Cerebellar cortex (tissue), 1 donor: ENCODE results near the gene SGPP2.

Source experiments
- DNase-seq: peaks from one replicate; pipeline ENCODE4 v3.0.0-alpha.2; 2015; ENCODE audit warnings: low spot score

The SGPP2 gene

GRCh38 chr2:222470802-222471468 is 46.6 kb downstream of the SGPP2 start:
- no peak for DNase-seq

GRCh38 chr2:222477962-222478608 is 53.7 kb downstream of the SGPP2 start:
- DNase-seq = no peak

GRCh38 chr2:222479859-222480258 is 55.5 kb downstream of the SGPP2 start:
- no peak for DNase-seq

- DNase-seq = no peak
Observed at GRCh38 chr2:222480497-222480896, 56.2 kb downstream of the SGPP2 start.

GRCh38 chr2:222481941-222482340 is 57.6 kb downstream of the SGPP2 start:
- no peak for DNase-seq

- DNase-seq = peak; percentile 61
Observed at GRCh38 chr2:222483513-222484039, 59.2 kb downstream of the SGPP2 start.

GRCh38 chr2:222485367-222486211 is 61.2 kb downstream of the SGPP2 start:
- DNase-seq = no peak

- no peak for DNase-seq
Observed at GRCh38 chr2:222490131-222490530, 65.8 kb downstream of the SGPP2 start.

- no peak for DNase-seq
Observed at GRCh38 chr2:222492683-222493082, 68.3 kb downstream of the SGPP2 start.

- no peak for DNase-seq
Observed at GRCh38 chr2:222494104-222494739, 69.9 kb downstream of the SGPP2 start.

- no peak for DNase-seq
Observed at GRCh38 chr2:222495388-222495787, 71.0 kb downstream of the SGPP2 start.

GRCh38 chr2:222499226-222499625 is 74.9 kb downstream of the SGPP2 start:
- no peak for DNase-seq

GRCh38 chr2:222504191-222504590 is 79.8 kb downstream of the SGPP2 start:
- DNase-seq = no peak

- no peak for DNase-seq
Observed at GRCh38 chr2:222504719-222505118, 80.4 kb downstream of the SGPP2 start.

GRCh38 chr2:222506230-222506935 is 82.0 kb downstream of the SGPP2 start:
- no peak for DNase-seq

GRCh38 chr2:222514901-222515300 is 90.6 kb downstream of the SGPP2 start:
- no peak for DNase-seq

GRCh38 chr2:222518570-222519381 is 94.4 kb downstream of the SGPP2 start:
- DNase-seq = peak; percentile 34

GRCh38 chr2:222521099-222521498 is 96.8 kb downstream of the SGPP2 start:
- DNase-seq = no peak

- no peak for DNase-seq
Observed at GRCh38 chr2:222522082-222522481, 97.7 kb downstream of the SGPP2 start.

- no peak for DNase-seq
Observed at GRCh38 chr2:222523783-222524544, 99.6 kb downstream of the SGPP2 start.
